HG03135 (cell line): ENCODE measurements around the gene C1orf174.
"Not testable (repeated sequence)": the region's sequence is repeated elsewhere in the genome, so short reads cannot be mapped to it uniquely, and the experiment has no call there.

Experiments
- ATAC-seq: cut with Tn5 transposase; IDR thresholded peaks from one replicate; pipeline ENCODE4 v1.9.1; 2021; ENCODE audit warnings: mild to moderate bottlenecking, moderate library complexity; ENCODE audit not compliant: unreplicated experiment

The C1orf174 gene

DNA sequence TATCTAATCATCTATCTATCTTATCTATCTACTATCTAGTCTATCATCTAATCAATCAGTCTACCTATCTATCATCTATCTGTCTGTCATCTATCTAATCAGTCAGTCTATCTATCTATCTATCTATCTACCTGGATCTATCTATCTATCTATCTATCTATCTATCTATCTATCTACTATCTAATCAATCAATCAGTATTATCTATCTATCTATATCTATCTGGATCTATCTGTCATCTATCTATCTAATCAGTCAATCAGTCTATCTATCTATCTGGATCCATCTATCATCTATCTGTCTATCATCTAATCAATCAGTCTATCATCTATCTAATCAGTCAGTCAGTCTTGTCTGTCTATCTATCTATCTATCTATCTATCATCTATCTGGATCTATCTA, 26.9 kb upstream of the C1orf174 start:
- ATAC-seq: no peak

- no peak for ATAC-seq
Observed at GRCh38 chr1:3925762-3926161, 25.7 kb upstream of the C1orf174 start.

DNA sequence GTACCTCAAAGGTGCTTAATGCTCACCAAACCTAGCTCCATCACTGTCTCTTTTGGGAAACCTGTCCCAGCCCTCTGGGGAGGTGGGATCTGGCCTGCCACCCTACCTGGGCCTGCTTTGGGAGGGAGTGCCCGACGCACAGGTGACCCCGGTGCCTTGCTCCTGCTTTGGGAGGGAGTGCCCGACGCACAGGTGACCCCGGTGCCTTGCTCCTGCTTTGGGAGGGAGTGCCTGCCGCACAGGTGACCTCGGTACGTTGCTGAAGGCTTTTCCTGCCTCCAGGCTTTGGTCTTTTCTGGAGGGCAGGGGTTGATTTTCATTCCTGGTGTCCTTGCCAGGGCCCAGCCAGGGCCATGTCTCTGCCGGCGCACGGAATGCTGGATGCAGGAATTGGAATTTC, 25.2 kb upstream of the C1orf174 start:
- ATAC-seq: no peak

DNA sequence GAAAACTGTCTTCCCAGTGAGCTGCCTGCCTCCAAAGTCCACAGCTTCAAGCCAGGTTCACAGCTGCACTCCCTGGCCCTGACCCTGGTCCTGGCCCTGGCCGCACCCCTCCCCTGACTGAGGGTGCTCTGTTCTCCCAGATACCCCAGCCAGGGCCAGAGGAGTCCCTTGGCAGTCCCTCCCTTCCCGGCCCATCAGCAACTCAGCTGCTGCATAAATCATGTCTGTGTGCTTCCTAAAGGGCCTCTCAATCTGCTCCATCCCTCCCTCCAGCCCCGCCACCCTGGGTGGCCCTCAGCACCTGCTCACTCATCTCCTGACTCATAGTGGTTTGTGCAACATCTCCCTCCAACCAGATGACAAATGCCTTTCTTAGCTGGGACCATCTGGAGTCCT, 24.8 kb upstream of the C1orf174 start:
- ATAC-seq: no peak

GRCh38 chr1:3924186-3924824, 24.2 kb upstream of the C1orf174 start:
- no peak for ATAC-seq

- ATAC-seq: no peak
Observed at GRCh38 chr1:3923378-3924185, 23.5 kb upstream of the C1orf174 start.

GRCh38 chr1:3922851-3923250, 22.8 kb upstream of the C1orf174 start:
- ATAC-seq: no peak

- ATAC-seq: no peak
Observed at GRCh38 chr1:3922201-3922725, 22.2 kb upstream of the C1orf174 start.

DNA sequence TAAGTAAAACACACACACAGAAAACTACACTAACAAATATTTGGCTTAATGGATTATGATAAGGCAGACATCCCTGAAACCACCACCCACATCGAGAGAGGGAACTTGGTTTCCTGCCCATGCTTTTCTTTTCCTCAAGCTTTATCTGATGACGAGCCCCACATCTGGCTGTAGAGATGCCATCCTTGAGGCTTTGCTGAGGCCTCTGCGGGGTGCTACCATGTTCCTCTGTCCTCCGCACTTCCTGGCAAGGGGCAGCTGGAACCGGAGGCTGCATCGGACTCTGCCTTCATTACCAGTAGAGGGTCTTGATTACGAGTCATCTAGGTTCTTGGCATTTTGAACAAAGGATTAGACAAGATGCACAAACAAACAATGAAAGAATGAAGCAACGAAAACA, 21.7 kb upstream of the C1orf174 start:
- no peak for ATAC-seq

- no peak for ATAC-seq
Observed at GRCh38 chr1:3919706-3920105, 19.6 kb upstream of the C1orf174 start.

DNA sequence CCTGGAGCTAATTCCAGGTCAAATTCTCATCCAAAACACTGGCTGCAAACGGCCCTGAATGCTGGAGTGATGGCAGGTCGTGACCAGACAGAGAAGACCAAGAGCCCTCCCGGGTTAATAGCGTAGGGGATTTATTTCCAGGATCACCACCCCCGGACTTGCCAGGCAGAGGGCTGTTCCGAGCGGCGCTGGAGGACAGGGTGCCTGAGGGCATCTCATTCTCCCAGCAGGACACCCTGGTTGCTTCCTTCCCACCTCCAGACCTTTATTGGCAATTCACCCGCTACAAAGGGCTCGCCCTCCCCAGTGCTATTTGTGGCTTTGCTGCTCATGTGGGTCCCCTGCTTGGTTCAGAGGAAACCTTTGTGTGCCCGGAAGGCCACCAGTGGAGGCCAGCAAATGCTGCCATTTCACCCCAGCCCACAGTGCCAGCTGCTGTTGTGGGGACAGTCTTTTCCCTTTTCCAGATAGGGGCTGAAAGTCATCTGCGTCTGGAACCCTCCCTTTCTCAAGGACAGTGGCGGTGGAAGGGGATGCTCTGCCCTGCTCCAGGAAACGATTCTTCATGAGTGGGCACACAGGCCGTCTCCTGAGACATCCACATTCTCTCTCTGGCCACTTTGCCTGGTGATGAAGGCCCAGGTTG, 19.0 kb upstream of the C1orf174 start:
- no peak for ATAC-seq

DNA sequence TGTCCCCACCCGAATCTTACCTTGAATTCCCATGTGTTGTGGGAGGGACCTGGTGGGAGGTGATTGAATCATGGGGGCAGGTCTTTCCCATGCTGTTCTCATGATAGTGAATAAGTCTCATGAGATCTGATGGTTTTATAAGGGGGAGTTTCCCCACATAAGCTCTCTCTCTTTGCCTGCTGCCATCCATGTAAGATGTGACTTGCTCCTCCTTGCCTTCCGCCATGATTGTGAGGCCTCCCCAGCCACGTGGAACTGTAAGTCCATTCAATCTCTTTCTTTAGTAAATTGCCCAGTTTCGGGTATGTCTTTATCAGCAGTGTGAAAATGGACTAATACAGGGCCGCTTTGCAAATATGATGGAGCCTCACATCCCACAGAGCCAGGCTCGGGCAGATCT, 18.3 kb upstream of the C1orf174 start:
- not testable (repeated sequence) for ATAC-seq

DNA sequence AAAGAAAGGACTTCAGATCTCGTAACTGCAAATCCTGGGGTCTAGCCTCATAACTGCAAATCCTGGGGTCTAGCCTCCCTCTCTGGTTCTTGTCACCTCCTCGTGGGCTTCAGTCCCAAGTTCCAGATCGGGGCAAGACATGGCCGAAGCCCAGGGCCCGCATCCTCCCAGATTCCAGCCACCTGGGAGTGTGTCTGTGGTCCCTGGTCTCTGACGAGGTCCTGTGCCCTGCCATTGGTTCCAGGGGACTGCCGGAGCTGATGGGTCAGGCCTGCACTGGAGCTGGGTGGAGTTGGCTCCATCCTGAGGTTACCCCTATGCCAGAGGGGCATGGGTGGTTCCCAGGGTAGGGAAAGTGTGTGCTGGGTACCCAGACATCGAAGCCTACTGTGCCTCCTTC, 17.7 kb upstream of the C1orf174 start:
- ATAC-seq: no peak

GRCh38 chr1:3915551-3916121, 15.6 kb upstream of the C1orf174 start:
- no peak for ATAC-seq

DNA sequence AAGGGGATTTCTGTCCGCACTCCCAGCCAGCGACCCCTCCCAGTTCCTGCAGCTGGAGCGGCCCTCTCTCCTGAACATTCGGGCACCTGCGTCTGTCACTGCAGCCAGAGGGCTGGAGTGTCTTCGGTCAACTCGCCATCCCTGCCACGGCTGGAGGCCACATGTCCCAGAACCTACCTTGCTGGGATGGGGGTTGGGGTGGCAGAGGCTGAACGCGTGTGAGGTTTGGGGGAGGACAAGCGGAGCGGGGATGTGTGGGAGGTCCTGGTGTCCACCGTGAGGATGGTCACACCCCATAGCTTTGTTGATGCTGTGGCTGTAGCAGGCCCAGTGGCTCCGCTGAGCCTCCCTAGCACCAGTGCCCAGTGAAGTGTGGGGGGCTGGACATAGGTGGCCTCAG, 14.8 kb upstream of the C1orf174 start:
- ATAC-seq: no peak

GRCh38 chr1:3914331-3914851, 14.3 kb upstream of the C1orf174 start:
- ATAC-seq: no peak

- no peak for ATAC-seq
Observed at GRCh38 chr1:3912809-3913685, 13.0 kb upstream of the C1orf174 start.

DNA sequence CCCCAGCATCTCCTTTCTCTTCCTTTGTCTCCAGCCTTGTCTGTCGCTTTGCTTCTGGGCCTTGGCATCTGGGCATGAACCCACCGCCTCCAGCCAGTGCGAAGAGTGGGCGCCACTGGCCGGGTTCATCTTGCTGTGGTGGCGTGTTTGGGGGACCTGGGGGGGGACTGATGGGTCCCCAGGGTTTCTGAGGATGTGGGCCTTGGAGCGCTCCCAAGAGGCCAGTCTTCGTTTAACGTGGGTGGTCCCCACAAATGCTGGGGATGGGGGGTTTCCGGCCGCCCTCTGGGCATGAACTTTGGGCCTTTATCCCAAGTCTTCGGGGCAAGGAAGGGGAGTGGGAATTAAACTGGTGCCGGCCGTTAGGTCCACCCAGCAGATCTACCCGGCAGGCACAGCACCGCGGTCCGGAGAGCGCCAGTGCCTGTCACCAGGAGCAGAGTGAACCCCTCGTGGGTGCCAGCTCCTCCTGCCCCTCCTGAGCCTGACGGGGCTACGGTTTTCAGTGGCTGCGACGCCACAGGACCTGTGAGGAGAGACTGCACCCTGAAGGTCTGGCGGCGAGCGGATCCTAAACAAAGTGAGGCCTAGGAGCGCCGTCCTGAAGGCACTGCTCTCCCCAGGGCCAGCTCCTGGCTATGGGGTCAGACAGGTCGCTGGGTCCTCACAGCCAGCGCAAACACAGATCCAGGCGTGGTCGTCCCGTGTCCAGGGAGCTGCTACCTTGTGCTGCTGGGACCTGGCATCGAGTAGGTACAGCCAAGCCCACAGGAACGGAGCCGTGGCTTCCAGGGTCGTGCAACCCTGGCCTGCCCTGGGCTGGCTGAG, 12.1 kb upstream of the C1orf174 start:
- no peak for ATAC-seq
